Activated CD4-positive, alpha-beta T cell treated with anti-CD3 and anti-CD28 coated beads for 4 hours (primary cell): ENCODE data around the gene SCN8A.

Experiments used
- DNase-seq, 2 donors: peaks; one replicate each; pipeline ENCODE4 v3.0.0-alpha.2; 2020

SCN8A gene

GRCh38 chr12:51722431-51722830, 131.4 kb downstream of the SCN8A start:
- DNase-seq, result no peak

DNA sequence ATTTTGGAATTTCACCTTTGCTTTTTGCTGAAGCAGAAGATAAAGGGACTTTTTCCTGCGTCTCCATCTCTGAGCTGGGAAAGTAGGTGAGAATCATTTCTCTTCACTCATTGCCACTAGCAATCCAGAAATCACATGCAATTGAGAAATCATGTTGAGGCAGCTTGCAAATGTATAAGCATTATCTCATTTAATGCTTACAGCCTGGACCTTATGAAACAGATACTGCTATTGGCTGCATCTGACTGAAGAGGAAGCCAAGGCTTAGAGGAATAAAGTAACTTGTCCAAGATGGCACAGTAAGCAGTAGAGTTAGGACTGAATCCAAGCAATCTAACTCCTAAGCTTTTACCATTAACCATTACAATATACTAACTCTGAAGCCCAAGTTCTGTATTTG, 135.1 kb downstream of the SCN8A start:
- DNase-seq, result no peak

DNA sequence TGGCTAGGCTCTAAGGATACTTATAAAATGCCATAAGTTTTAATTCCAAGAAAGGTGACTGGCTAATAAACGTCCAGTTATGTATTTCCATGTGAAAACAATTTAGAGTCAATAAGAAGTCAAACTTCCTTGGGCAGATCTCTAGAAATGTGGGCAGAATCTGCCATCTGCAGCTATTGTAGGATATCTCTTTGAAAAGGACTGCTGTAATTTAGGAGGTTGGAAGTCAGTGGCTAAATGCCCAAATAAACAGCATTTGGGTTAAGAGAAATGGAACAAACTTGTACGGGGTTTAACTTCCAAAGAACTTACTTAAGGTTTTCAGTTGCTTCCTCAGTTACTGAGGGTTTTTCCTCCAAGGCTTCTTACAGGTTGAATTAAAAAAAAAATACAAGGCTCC, 135.9 kb downstream of the SCN8A start:
- no peak for DNase-seq

DNA sequence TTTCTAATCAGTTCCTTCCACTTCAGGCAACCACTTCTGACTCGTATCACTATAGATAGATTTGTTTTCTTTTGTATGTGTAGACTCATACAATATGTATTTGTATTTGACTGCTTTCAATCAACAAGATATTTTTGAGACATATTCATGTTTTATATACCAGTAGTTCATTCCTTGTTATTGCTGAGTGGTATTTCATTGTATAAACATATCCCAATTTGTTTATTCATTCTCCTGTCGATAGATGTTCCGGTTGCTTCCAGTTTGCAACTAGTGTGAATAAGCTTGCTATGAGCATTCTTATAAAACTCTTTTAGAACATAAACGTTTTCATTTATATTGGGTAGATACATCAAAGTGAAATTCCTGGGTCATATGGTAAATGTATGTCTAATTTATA, 138.3 kb downstream of the SCN8A start:
- DNase-seq, result no peak

DNA sequence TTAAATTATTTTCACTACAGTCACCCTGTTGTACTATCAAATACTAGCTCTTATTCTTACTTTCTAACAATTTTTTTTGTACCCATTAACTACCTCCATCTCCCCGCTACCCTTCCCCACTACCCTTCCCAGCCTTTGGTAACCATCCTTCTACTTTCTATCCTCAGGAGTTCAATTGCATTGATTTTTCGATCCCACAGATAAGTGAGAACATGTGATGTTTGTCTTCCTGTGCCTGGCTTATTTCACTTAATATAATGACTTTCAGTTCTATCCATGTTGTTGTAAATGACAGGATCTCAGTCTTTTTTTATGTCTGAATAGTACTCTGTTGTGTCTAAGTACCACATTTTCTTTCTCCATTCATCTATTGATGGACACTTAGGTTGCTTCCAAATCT, 139.7 kb downstream of the SCN8A start:
- no peak for DNase-seq

- no peak for DNase-seq
Measured at GRCh38 chr12:51740536-51740935, 149.5 kb downstream of the SCN8A start.

DNA sequence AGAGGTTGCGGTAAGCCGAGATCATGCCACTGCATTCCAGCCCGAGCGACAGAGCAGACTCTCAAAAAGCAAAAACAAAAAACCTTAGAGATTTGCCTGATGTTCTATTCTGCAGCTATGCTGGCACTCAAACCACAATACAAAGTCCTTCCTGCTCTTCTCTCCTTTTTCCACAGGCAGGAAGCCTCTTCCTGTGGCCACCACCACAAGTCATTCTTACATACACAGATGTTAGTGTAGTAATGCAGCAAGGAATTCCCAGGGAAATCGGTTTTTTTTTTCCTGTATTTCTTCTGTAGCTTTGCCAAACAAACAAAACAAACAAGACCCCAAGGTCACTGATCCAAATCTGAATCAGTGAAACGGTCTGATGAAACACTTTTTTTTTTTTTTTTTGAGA, 153.2 kb downstream of the SCN8A start:
- DNase-seq, result no peak

GRCh38 chr12:51744957-51745356, 153.9 kb downstream of the SCN8A start:
- no peak for DNase-seq

DNA sequence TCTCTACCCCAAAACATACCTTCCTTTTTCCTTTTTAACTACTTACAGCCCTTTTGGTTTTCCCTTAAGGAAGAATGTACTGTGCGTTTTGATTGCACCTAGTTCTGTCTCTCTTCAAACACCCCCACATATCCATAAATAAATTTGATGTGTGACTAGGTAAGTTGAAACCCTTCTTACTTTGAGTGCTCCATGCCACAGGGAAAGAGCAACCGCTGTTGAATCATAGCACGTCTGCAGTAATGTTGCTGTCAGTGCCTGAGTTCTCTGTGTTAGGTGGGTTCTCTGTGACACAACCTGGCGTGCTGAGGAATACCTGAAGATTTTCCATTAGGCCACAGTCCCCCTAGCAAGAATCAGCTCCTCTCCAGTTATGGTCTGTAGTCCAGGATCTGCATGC, 155.4 kb downstream of the SCN8A start:
- DNase-seq, result no peak

- no peak for DNase-seq
Measured at GRCh38 chr12:51748235-51748634, 157.2 kb downstream of the SCN8A start.

GRCh38 chr12:51749206-51749985, 158.4 kb downstream of the SCN8A start:
- no peak for DNase-seq

- DNase-seq, result no peak
Measured at GRCh38 chr12:51749986-51750317, 158.9 kb downstream of the SCN8A start.

GRCh38 chr12:51751661-51752060, 160.6 kb downstream of the SCN8A start:
- no peak for DNase-seq

DNA sequence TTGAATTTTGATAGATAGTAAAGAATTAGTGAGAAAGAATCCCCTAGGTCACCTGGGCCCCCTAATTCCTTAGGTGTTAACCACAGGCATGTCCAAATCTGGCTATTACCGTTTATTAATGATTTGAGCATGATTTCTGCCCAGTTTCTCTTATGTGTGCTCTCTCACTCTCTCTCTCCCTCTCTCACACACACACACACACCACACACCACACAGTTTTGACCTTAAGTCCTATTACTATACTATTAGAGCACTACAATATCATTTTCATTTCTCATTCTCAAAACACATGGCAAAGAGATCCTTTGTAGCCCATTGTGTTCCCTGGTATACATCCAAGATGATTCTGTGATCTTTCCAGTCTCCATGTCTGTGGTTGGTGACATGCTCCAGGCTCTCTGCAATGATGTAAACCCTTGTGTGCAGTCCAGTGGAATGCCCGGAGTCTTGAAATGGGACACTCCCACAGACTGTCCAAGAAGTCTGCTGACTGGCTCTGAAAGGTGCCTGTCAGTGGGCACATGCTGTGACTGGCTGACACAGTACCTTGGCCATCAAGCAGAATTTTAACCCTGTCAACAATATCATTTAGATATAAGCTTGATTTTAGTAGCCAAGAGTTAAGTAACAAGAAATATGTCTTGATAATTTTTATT, 161.3 kb downstream of the SCN8A start:
- no peak for DNase-seq

GRCh38 chr12:51753980-51754675, 163.1 kb downstream of the SCN8A start:
- no peak for DNase-seq

DNA sequence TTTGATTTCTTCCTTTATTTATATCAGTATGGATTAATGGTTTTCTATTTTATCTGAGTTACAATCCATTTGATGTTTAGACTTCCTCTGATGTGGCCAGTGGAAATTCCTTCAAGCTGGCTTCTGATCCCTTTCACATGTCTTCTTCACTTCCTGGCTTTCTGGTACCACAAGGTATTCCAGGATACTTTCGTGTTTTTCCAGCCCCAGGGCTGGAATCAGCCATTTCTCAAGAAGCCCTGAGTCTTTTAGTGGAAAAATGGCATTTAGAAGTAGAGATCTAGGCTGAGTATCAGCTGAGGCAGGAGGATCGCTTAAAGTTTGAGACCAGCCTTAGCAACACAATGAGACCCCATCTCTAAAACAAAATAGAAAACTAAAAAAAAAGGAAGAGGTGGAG, 164.2 kb downstream of the SCN8A start:
- no peak for DNase-seq

- DNase-seq, result no peak
Measured at GRCh38 chr12:51759175-51759574, 168.1 kb downstream of the SCN8A start.

DNA sequence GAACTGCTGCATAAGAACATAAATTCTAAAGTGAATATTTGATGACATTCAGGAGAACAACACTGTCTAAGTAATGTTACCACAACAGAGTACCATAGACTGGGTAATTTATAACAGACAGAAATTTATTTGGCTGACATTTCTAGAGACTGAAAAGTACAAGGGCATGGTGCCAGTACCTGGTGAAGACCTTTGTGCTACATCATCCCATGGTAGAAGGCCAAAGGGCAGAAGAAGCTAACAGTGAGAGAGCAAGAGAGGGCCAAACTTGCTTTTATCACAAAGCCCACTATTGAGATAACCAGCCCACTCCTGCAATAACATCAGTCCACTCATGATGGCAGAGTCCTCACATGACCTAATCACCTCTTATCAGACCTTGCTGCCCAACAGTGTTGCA, 168.7 kb downstream of the SCN8A start:
- DNase-seq, result no peak

DNA sequence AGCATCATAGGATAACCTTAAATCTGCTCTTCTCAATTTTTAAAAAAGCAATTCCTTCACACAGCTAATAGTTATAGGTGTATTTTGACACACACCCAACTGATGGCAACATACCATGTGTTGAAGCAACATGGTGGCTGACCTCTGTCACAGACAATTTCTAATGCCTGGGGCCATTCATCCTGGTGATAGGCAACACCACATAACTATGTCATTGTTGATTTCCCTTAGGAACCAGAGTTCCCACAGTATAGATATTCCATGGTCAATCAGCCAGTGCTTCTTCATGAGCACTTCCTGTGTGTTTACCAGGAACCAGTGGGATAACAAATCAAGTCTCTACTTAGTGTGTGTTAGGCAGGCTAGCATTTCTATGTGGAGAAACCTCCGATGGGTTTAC, 169.2 kb downstream of the SCN8A start:
- no peak for DNase-seq

DNA sequence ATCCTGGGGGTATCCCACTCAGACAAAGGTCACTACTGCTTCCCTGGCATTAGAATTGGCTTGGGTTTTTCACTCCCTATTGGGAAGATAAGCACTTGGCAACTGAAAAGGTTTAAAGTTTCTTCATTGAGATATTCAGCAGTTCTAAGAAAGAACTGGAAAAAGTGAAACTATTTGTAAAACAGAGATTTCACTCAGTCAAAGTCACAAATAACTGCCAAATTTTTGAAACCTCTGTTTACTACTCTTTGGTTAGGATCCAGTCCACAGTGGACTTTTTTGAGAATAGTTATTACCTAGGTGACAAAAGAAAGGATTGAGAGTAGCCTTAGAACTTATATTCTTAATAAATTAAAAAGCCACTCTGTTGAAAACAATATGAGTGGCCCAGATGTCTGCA, 172.7 kb downstream of the SCN8A start:
- DNase-seq, result no peak

DNA sequence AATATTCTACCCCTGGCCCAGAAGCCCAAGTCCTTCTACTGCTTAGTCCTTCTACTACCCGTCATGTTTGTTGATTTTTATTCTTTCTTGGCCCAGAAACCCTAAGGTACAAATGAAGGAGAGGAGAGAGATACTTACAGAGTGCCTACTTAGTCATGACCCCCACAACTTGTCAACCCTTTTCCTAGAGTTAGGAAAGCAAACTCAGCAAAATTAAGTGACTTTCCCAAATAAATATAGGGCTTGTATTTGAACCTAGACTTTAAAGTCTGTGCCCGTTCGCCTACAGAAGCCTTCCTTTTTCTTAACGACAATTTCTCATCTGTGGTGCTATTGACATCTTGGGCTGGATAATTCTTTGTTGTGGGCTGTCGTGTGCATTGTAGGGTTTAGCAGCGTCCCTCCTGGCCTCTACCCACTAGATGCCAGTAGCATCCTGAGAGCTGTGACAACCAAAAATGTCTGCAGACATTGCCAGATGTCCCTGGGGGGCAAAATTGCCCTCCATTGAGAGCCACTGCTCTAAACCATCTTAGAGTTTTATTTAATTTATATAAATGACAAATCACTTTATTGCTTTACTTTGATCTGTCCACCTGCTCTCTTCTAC, 175.1 kb downstream of the SCN8A start:
- DNase-seq, result no peak

GRCh38 chr12:51771008-51771407, 180.0 kb downstream of the SCN8A start:
- DNase-seq, result no peak

DNA sequence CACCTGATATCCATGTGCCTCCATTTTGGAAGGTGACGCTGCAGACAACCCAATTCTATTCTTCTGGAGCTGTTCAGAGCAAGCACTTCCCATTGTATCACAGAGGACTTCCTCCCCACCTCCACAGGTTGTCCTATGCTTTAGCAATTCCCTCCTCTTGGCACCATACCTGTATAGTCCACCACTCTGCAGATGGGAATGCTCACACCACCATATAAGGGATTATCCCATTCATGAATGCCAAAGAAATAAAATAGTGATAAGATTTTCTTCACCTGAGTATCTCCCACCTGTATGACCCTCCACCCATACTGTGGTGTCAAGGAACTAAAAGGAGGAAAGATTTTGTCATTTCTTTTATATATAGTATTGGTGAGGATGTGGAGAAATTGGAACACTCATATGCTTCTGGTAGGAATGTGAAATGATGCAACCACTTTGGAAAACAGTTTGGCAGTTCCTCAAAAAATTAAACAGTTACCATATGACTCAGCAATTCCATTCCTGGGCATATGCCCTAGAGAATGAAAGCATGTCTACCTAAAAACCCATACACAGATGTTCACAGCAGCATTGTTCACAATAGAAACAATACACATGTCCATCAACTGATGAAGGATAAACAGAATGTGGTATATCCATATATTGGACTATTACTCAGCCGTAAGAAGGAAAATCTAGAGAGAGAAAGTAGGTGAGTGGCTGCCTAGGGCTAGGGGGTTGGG, 182.3 kb downstream of the SCN8A start:
- DNase-seq, result no peak
